ENCODE results near the gene AGTR1.

Gene AGTR1

DNA sequence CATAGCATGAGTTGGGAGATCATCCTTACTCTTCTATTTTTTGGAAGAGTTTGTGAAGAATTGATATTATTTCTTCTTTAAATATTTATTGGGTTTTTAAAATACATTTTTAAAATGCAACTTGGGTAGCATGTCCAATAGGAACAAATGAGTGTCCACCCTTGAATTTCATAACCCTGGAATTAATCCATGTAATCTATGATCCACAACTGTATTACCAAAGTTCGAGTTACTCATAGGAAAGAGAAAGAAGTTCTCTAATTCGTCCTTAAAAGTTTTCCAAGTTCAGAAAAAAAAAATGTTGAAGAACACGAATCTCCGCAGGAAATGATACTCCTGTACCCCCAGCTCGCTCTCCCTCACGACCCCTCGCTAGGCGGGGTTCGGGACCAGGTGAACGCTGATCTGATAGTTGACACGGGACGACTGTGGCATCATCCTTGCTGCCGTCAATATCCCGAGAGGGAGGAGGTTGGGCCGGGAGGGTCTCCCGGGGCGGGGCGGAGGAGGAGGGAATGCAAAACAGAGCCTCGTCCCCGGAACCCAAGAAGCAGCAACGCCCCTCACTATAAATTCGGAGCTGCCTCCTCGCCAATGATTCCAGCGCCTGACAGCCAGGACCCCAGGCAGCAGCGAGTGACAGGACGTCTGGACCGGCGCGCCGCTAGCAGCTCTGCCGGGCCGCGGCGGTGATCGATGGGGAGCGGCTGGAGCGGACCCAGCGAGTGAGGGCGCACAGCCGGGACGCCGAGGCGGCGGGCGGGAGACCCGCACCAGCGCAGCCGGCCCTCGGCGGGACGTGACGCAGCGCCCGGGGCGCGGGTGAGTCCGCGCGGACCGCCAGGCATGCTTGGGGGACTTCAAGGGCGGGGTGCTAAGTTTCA lies at the start of gene AGTR1:
Gene AGTR1, plus strand, starts transcription at position 598 of the 884 bp plus-strand sequence. CDS start 43,133 bp downstream, outside the sequence.
- DNase-seq (ENCODE audit: low spot score): no peak

DNA sequence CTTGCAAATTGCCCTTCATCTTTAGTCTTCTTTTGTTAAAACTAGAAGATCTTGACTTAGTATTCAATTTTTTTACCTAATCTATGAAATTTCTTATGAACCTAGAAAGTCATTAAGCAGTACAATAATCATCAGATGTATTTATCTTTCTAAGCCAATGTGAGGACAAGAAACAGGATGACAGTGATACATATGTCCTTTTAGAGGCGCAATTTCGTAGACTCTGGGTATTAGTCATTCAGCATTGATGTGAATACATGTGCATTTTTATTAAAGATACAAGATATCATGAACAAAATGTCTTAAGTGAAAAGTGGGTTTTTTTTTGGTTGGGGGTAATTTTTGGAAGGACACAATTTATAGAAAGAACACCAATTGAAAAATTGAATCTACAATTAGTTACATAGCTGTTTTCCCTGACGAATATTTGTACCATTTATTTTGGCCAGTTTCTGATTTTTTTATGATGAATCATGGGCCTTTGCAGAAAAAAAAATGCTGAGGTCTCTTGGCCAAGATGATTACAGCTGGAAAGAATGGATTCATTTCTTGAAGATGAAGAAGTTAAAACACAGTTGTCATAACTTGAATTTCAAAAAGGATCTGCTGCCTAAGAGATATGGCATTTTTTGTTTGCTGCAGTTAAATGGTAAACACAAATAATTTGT lies 48.9 kb upstream of the AGTR1 start:
- in situ Hi-C loops (cut with MboI; ENCODE audit: low pct_unique_long_range_greater_than_20kb, low sequenced_read_pairs, unreplicated experiment): no loop called here
- no peak for DNase-seq (ENCODE audit: low spot score)
- TF ChIP-seq, protein P1, sequence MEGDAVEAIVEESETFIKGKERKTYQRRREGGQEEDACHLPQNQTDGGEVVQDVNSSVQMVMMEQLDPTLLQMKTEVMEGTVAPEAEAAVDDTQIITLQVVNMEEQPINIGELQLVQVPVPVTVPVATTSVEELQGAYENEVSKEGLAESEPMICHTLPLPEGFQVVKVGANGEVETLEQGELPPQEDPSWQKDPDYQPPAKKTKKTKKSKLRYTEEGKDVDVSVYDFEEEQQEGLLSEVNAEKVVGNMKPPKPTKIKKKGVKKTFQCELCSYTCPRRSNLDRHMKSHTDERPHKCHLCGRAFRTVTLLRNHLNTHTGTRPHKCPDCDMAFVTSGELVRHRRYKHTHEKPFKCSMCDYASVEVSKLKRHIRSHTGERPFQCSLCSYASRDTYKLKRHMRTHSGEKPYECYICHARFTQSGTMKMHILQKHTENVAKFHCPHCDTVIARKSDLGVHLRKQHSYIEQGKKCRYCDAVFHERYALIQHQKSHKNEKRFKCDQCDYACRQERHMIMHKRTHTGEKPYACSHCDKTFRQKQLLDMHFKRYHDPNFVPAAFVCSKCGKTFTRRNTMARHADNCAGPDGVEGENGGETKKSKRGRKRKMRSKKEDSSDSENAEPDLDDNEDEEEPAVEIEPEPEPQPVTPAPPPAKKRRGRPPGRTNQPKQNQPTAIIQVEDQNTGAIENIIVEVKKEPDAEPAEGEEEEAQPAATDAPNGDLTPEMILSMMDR (IDR thresholded peaks at IDR 0.05; ENCODE audit: extremely low read depth, insufficient read depth, missing control alignments): no peak

More for the DNA sequence above, at the start of gene AGTR1:
- TF ChIP-seq, protein P1 (IDR thresholded peaks at IDR 0.05; ENCODE audit: extremely low read depth, insufficient read depth, missing control alignments): no peak
- in situ Hi-C loops (cut with MboI; ENCODE audit: low pct_unique_long_range_greater_than_20kb, low sequenced_read_pairs, unreplicated experiment): no loop called here

DNA sequence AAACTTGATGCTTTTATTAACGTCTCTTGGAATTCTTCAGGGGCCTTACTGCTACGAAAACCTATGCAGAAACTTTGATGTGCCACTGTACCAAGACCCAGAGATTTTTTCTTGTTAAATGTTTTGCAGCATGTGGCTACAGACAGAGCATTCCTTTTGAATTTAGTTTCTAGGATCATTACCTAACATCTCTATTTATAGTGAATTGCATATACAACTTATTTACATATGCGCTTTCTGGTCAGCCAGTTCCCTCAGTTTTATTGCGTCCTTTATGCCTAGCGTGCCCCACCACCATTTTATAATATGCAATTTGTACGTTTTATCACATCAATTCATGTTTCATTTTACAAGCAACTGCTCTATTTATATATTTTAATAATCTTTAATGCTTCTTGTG lies 46.2 kb upstream of the AGTR1 start:
- DNase-seq (ENCODE audit: low spot score): no peak
- TF ChIP-seq, protein P1 (IDR thresholded peaks at IDR 0.05; ENCODE audit: extremely low read depth, insufficient read depth, missing control alignments): no peak
- in situ Hi-C loops (cut with MboI; ENCODE audit: low pct_unique_long_range_greater_than_20kb, low sequenced_read_pairs, unreplicated experiment): no loop called here

DNA sequence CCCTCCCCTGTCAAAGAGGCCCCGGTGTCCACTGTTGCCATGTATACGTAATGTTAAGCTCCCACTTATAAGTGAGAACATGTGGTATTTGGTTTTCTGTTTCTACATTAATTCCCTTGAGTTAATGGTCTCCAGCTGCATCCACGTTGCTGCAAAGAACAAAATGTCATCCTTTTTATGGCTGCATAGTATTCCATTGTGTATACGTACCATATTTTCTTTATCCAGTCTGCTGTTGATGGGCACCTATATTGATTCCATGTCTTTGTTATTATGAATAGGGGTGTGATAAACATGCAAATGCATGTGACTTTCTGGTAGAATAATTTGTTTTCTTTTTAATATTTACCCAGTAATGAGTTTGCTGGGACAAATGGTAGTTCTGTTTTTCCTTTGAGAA lies 43.3 kb upstream of the AGTR1 start:
- in situ Hi-C loops (cut with MboI; ENCODE audit: low pct_unique_long_range_greater_than_20kb, low sequenced_read_pairs, unreplicated experiment): no loop called here
- TF ChIP-seq, protein P1 (IDR thresholded peaks at IDR 0.05; ENCODE audit: extremely low read depth, insufficient read depth, missing control alignments): no peak
- no peak for DNase-seq (ENCODE audit: low spot score)

DNA sequence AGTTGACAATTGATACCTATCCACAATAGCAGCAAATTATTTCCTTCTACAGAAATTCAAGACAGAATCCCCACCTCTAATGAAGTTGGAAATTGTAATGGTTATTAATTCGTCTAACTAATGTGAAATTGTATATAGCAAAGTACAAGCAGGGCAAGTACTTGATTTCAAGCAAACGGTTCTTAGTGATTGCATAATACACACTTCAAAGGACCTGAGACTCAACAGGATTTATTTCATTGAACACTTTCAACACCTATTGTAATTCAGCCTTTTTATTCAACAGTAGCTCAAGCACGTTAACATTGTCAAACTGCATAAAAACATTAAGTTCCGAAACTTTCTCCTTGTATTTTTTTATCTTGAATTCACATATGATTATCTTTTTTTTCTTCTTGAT lies 40.2 kb upstream of the AGTR1 start:
- TF ChIP-seq, protein P1 (IDR thresholded peaks at IDR 0.05; ENCODE audit: extremely low read depth, insufficient read depth, missing control alignments): no peak

DNA sequence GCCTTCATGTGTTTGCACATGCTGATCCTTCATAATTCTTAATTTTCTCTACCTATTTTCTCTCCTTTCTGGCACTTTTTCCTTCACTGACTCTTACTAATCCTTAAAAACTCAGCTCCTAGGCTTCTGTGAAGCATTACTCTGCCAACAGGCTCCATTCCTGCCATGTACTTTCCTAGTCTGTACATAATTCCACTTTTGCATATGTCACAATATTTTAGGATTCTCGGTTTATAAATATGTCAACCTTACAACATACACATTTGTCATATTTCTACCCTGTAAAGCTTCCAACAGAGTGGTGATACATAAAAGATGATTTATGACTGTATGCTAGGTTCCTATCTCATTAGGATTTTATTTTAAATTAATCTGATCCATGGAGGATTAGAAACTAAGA lies 38.2 kb upstream of the AGTR1 start:
- no peak for DNase-seq (ENCODE audit: low spot score)
- in situ Hi-C loops (cut with MboI; ENCODE audit: low pct_unique_long_range_greater_than_20kb, low sequenced_read_pairs, unreplicated experiment): no loop called here
- TF ChIP-seq, protein P1 (IDR thresholded peaks at IDR 0.05; ENCODE audit: extremely low read depth, insufficient read depth, missing control alignments): no peak

More for the DNA sequence above, 40.2 kb upstream of the AGTR1 start:
- in situ Hi-C loops (cut with MboI; ENCODE audit: low pct_unique_long_range_greater_than_20kb, low sequenced_read_pairs, unreplicated experiment): no loop called here
- no peak for DNase-seq (ENCODE audit: low spot score)
